ENCODE measurements around the gene NRN1. TPM values are rescaled to one million over a fixed set of nuclear protein-coding genes. Genes with fewer than 3 reads are reported as not detected.
"Not testable (repeated sequence)": the region's sequence is repeated elsewhere in the genome, so short reads cannot be mapped to it uniquely, and the experiment has no call there.

Gene NRN1
- total RNA-seq, 1 donor from 2014 or later: 13.6 TPM

DNA sequence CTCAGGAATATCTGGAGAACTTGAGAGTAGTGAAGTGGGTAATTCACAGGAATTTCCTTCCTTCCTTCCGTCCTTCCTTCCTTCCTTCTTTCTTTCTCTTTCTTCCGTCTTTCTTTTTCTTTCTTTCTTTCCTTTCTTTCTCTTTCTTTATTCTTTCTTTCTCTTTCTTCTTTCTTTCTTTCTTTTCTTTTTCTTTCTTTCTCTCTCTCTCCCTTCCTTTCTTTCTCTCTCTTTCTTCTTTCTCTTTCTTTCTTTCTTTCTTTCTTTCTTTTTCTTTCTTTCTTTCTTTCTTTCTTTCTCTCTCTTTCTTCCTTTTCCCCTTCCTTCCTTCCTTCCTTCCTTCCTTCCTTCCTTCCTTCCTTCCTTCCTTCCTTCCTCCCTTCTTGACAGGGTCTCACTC lies 16.1 kb upstream of the NRN1 start:
- peaks cover 0 to 11% (median 0%) of the 10 kb centered on the region in 3 donors for H3K27me3 ChIP-seq (ENCODE audit: control insufficient read depth in 3 of 3, insufficient read depth in 3 of 3, low read length in 3 of 3)
- not testable (repeated sequence) for H3K36me3 ChIP-seq (ENCODE audit: control insufficient read depth in 3 of 3, insufficient read depth in 3 of 3, low read length in 3 of 3); H3K4me1 ChIP-seq (ENCODE audit: control insufficient read depth in 3 of 3, insufficient read depth in 3 of 3, low read length in 3 of 3)

DNA sequence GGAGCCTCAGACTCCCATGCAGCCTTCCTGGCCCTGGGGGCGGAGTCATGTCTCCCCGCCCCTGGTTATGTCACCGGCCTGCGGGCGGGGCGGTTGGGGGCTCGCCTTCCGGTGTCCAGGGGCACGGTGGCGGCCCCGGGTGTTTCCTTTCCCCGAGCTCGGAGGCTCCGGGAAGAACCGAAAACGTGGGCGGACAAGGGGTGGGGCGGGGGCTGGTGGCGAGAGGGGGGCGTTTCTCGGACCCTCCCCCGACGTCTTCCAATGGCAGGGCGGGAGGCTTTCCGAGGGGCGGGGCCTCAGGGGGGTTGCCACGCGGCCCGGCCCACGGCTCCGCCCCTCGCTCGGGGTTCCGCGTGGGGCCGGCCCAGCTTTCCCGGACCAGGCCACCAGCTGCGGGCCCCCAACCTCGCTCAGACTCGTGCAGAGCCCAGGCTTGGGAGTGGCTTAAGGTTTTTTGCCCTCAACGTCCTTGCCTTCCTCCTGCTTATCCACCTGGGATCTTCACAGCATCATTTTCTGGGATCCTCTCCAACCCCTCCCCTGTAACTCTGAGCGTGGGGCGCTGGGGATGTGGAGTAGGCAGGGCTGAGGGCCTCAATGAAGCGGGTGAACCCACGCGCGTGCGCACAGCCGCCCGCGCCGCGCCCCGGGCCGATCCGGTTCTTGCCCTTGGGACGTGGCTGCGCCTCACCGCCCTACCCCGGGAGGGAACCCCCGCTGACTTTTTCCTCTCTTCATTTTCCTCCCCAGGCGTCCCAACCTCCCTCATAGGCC lies 2.1 kb upstream of the NRN1 start:
- peaks cover 60 to 77% (median 67%) of the 10 kb centered on the region in 3 donors for H3K27me3 ChIP-seq (ENCODE audit: control insufficient read depth in 3 of 3, insufficient read depth in 3 of 3, low read length in 3 of 3)
- no peaks in the 10 kb centered on the region for H3K36me3 ChIP-seq (ENCODE audit: control insufficient read depth in 3 of 3, insufficient read depth in 3 of 3, low read length in 3 of 3)
- H3K4me3 ChIP-seq (ENCODE audit: low read length in 3 of 3): peak overlapping the region; percentile 52 to 66 (median 53)
- no peaks in the 10 kb centered on the region for H3K9me3 ChIP-seq (ENCODE audit: control insufficient read depth in 3 of 3, low read length in 3 of 3)
- H3K27ac ChIP-seq (ENCODE audit: low read depth, low read length): peak overlapping the region; percentile 83
- H3K4me1 ChIP-seq (ENCODE audit: control insufficient read depth in 3 of 3, insufficient read depth in 3 of 3, low read length in 3 of 3): peaks cover 26 to 37% (median 33%) of the 10 kb centered on the region in 3 donors
- H3K9ac ChIP-seq (ENCODE audit: low read depth in 1 of 3, low read length in 3 of 3): peak overlapping the region in 2 of 3 donors; percentile 23 to 51

More for the DNA sequence above, 16.1 kb upstream of the NRN1 start:
- not testable (repeated sequence) for H3K9me3 ChIP-seq (ENCODE audit: control insufficient read depth in 3 of 3, low read length in 3 of 3); H3K4me3 ChIP-seq (ENCODE audit: low read length in 3 of 3); H3K9ac ChIP-seq (ENCODE audit: low read depth in 1 of 3, low read length in 3 of 3); H3K27ac ChIP-seq (ENCODE audit: low read depth, low read length)

DNA sequence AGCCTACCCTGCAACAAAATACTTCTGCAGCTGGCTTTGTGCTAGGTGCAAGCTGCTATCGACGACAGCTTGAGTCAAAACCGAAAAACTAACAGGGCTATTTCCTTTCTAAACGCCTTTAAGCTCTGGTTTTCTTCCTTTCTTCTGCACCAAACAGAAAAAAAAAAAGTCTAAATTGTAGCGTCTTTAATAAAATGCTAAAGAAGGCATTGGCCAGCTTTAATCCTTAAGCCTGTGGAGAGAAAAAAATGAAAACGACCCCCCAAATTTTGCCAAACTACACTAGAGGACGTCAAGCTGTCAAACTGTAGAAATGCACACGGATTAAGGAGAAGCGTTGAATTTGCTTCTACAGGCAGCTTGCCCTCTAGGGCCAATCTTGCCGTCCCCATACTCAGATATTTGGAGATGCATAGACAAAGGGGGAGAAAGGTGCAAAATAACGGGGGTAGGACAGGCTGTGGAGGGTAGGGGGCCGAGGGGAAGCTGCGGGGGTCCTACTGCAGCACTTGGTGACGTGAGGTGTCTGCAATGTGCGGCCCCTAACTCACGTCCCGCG lies 1.4 kb upstream of the NRN1 start:
- H3K4me1 ChIP-seq (ENCODE audit: control insufficient read depth in 3 of 3, insufficient read depth in 3 of 3, low read length in 3 of 3): peaks cover 28 to 41% (median 36%) of the 10 kb centered on the region in 3 donors
- H3K27me3 ChIP-seq (ENCODE audit: control insufficient read depth in 3 of 3, insufficient read depth in 3 of 3, low read length in 3 of 3): peaks cover 67 to 84% (median 74%) of the 10 kb centered on the region in 3 donors
- H3K9ac ChIP-seq (ENCODE audit: low read depth in 1 of 3, low read length in 3 of 3): peak overlapping the region in 1 of 3 donors; percentile 74
- no peaks in the 10 kb centered on the region for H3K36me3 ChIP-seq (ENCODE audit: control insufficient read depth in 3 of 3, insufficient read depth in 3 of 3, low read length in 3 of 3)
- H3K27ac ChIP-seq (ENCODE audit: low read depth, low read length): peak overlapping the region; percentile 83
- no peaks in the 10 kb centered on the region for H3K9me3 ChIP-seq (ENCODE audit: control insufficient read depth in 3 of 3, low read length in 3 of 3)
- H3K4me3 ChIP-seq (ENCODE audit: low read length in 3 of 3): peak overlapping the region; percentile 52 to 68 (median 66)

DNA sequence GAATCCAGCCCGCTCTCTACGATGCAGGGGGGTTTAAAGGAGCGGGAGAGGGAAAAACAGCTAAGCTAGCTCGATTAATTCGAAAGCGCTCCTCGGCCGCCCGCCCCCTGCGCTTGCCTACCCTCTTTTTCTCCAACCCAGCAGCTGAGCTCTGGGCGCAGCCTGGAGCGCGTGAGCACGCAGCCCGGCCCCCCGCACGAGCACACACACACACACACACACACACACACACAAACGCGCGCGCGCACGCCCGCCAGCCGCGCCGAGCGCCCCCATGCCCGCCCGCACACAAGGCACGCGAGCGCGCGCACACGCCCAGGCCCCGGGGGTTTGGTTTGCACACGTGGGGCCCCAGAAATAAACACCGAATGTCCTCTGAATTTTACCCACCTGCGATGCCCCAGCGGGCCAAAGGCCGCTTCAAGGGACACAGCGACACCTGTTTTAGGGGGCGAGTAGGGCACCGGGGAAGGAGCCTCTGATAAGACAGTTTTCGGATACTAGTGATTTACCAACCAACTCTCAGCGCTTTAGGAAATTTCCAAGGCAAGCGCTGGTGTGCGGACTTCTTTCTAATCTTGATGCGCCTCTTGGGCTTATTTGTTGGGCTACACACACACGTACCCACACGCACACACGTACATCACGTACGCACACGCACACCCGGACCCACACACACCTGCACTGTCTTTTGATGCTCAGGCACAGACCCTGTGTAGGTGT lies 802 bp upstream of the NRN1 start:
- Histone ChIP-seq H3K27me3 (ENCODE audit: control insufficient read depth in 3 of 3, insufficient read depth in 3 of 3, low read length in 3 of 3) (peaks cover 73 to 89% (median 78%) of the 10 kb centered on the region in 3 donors), H3K4me1 (ENCODE audit: control insufficient read depth in 3 of 3, insufficient read depth in 3 of 3, low read length in 3 of 3) (peaks cover 30 to 48% (median 39%) of the 10 kb centered on the region in 3 donors), H3K4me3 (ENCODE audit: low read length in 3 of 3) (peak overlapping the region; percentile 66 to 70 (median 68)), H3K9ac (ENCODE audit: low read depth in 1 of 3, low read length in 3 of 3) (peak overlapping the region in 2 of 3 donors; percentile 41 to 74), H3K36me3 (ENCODE audit: control insufficient read depth in 3 of 3, insufficient read depth in 3 of 3, low read length in 3 of 3) (no peaks in the 10 kb centered on the region), H3K9me3 (ENCODE audit: control insufficient read depth in 3 of 3, low read length in 3 of 3) (peaks cover 0 to 1% (median 0%) of the 10 kb centered on the region in 3 donors), H3K27ac (ENCODE audit: low read depth, low read length) (peak overlapping the region; percentile 83)

DNA sequence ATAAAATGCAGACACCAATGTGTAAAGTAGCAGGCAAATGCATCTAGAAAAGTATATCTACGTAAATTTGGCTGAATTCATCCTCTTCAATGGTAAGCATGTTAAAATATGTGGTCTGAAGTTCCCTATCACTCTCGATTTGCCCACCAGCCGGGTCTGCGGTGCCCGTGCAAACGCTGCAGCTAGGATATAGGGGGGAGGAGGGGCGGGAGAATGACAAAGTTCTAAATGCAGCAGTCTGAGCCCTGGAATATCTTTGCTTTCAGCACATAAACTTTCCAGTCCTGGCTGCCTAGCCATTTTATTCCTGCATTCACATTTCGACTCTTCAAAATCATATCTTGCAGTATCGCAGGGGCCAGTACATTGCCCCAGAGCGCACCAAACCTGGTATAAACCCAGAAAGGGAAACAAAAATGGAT lies 708 bp downstream of the NRN1 start:
- Histone ChIP-seq H3K4me1 (ENCODE audit: control insufficient read depth in 3 of 3, insufficient read depth in 3 of 3, low read length in 3 of 3) (peaks cover 33 to 49% (median 39%) of the 10 kb centered on the region in 3 donors), H3K9ac (ENCODE audit: low read depth in 1 of 3, low read length in 3 of 3) (peak overlapping the region in 2 of 3 donors; percentile 5 to 74), H3K9me3 (ENCODE audit: control insufficient read depth in 3 of 3, low read length in 3 of 3) (peaks cover 0 to 6% (median 0%) of the 10 kb centered on the region in 3 donors), H3K27ac (ENCODE audit: low read depth, low read length) (no peak overlapping the region), H3K4me3 (ENCODE audit: low read length in 3 of 3) (peak overlapping the region; percentile 66 to 70 (median 68)), H3K27me3 (ENCODE audit: control insufficient read depth in 3 of 3, insufficient read depth in 3 of 3, low read length in 3 of 3) (peaks cover 89 to 94% (median 89%) of the 10 kb centered on the region in 3 donors), H3K36me3 (ENCODE audit: control insufficient read depth in 3 of 3, insufficient read depth in 3 of 3, low read length in 3 of 3) (no peaks in the 10 kb centered on the region)

DNA sequence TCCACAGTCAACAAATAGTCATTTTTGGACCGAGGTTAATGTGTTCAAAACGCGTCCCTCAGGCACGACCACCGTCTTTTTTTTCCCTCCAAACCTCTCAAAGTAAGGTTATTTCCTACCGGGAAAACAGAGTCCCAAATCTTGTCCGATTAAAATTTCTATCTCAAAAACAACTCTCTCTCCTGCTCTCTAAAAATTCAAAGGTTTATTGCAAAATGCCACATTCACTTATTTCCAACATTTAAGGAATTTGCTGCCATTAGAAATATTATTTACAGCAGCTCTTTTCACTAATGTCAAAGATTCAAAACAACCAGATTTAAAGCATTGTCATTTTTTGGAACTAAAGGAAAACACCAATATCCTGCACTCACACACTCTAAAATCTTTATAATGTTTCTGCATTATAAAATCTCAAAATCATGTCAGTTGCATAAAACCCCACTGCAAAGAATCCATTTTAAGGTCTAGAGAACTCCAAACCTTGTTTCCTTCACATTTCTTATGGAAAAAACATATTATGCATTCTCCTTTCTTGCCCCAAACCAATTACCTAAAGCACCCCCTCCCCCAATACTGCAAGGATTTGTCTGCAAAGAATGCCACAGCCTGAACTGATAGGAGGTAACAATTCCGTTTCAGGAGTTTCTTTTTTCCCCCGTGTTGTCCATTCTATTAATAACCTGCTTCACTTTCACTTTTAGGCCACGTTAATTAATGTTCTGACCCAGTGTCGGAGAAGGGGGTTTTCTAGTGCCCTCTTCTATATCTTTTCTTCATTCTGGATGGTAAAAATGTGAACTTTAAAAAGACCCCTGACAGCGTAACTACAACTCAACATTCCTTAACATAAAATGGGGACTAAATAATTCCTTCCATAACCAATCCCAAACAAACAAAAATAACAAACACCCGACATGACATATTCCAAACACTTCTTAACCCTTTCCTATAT lies 1.4 kb downstream of the NRN1 start:
- Histone ChIP-seq H3K27me3 (ENCODE audit: control insufficient read depth in 3 of 3, insufficient read depth in 3 of 3, low read length in 3 of 3) (peaks cover 94% of the 10 kb centered on the region in 3 donors), H3K36me3 (ENCODE audit: control insufficient read depth in 3 of 3, insufficient read depth in 3 of 3, low read length in 3 of 3) (no peaks in the 10 kb centered on the region), H3K4me1 (ENCODE audit: control insufficient read depth in 3 of 3, insufficient read depth in 3 of 3, low read length in 3 of 3) (peaks cover 33 to 49% (median 40%) of the 10 kb centered on the region in 3 donors), H3K9ac (ENCODE audit: low read depth in 1 of 3, low read length in 3 of 3) (no peak overlapping the region), H3K27ac (ENCODE audit: low read depth, low read length) (no peak overlapping the region), H3K4me3 (ENCODE audit: low read length in 3 of 3) (peak overlapping the region; percentile 66 to 70 (median 68)), H3K9me3 (ENCODE audit: control insufficient read depth in 3 of 3, low read length in 3 of 3) (peaks cover 0 to 6% (median 0%) of the 10 kb centered on the region in 3 donors)

DNA sequence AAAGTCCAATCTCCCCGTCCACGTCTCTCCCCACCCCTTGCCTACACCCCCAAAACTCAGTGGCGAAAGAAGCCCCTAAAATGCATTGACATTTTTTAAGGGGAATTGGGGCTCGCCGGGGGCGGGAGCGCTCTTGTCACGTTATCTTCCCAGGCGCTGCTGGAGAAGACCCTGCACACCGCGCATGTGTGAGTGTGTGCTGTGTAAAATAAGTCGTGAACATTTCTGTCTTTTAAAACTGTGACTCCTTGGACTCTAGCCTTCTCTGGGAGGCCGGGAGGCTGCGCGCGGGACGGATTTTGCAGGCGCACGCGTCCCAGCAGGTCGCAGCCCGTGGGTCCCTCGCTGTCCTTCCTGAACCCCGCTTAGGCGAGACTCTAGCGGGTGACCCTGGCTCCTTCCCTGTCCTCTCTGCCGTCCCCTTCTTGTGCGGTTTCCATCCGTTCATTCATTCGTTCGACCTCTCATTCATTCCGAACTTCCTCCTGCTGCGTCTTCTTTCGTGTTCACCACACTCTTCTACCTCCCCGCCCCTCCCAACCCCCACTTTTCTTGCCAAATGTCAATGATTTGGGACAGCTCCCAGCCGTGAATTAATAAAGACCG lies 2.2 kb downstream of the NRN1 start:
- H3K4me3 ChIP-seq (ENCODE audit: low read length in 3 of 3): peak overlapping the region; percentile 58 to 70 (median 64)
- peaks cover 33 to 49% (median 43%) of the 10 kb centered on the region in 3 donors for H3K4me1 ChIP-seq (ENCODE audit: control insufficient read depth in 3 of 3, insufficient read depth in 3 of 3, low read length in 3 of 3)
- peak overlapping the region; percentile 68 for H3K27ac ChIP-seq (ENCODE audit: low read depth, low read length)
- peaks cover 0 to 6% (median 0%) of the 10 kb centered on the region in 3 donors for H3K9me3 ChIP-seq (ENCODE audit: control insufficient read depth in 3 of 3, low read length in 3 of 3)
- peak overlapping the region in 1 of 3 donors; percentile 58 for H3K9ac ChIP-seq (ENCODE audit: low read depth in 1 of 3, low read length in 3 of 3)
- no peaks in the 10 kb centered on the region for H3K36me3 ChIP-seq (ENCODE audit: control insufficient read depth in 3 of 3, insufficient read depth in 3 of 3, low read length in 3 of 3)
- H3K27me3 ChIP-seq (ENCODE audit: control insufficient read depth in 3 of 3, insufficient read depth in 3 of 3, low read length in 3 of 3): peaks cover 95 to 97% (median 96%) of the 10 kb centered on the region in 3 donors

DNA sequence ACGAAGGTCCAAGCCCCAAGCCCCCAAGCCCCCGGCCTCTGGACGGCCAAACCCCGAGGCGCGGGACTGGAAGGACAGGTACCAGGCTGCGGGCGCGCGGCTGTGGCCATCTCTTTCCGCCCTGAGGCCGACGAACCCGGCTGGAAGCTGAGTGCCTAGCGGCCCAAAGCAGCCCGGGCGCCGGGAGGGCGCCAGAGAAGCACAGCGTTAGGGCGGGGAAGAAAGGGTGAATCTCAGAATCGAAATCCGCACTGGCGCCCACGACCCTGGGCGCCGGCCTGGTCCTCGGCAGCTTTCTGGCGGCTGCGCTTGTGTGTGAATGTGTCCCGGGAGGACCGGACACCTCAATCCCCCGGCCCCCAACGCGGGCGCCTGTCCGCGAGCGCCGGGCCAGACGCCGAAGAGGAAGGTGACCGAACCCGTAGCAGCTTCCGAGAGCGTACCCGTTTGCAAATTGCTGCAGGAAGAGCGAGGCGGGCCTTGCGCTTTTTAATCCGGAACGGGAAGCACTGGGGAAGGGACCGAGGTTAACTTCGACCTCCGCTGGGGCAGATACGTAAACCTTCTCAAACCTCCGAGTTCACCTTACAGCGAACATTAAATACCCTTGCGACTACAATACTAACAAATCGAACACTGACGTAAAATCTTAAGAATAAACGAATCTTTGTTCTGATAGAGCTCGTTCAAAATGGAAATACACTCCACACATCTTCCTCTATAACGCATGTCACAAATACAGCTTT lies 2.9 kb downstream of the NRN1 start:
- peaks cover 95 to 98% (median 96%) of the 10 kb centered on the region in 3 donors for H3K27me3 ChIP-seq (ENCODE audit: control insufficient read depth in 3 of 3, insufficient read depth in 3 of 3, low read length in 3 of 3)
- peaks cover 0 to 6% (median 0%) of the 10 kb centered on the region in 3 donors for H3K9me3 ChIP-seq (ENCODE audit: control insufficient read depth in 3 of 3, low read length in 3 of 3)
- peak overlapping the region; percentile 68 for H3K27ac ChIP-seq (ENCODE audit: low read depth, low read length)
- no peaks in the 10 kb centered on the region for H3K36me3 ChIP-seq (ENCODE audit: control insufficient read depth in 3 of 3, insufficient read depth in 3 of 3, low read length in 3 of 3)
- H3K9ac ChIP-seq (ENCODE audit: low read depth in 1 of 3, low read length in 3 of 3): peak overlapping the region in 2 of 3 donors; percentile 57 to 58
- peak overlapping the region; percentile 58 to 70 (median 64) for H3K4me3 ChIP-seq (ENCODE audit: low read length in 3 of 3)
- H3K4me1 ChIP-seq (ENCODE audit: control insufficient read depth in 3 of 3, insufficient read depth in 3 of 3, low read length in 3 of 3): peaks cover 36 to 50% (median 44%) of the 10 kb centered on the region in 3 donors

All from skeletal muscle tissue (tissue), 4 donors.